ENCODE results near the gene PC.

The PC gene

GRCh38 chr11:66820381-66820780 lies 137.8 kb downstream of the PC start:
- DNase-seq = no peak
- H3K27me3 ChIP-seq = no peaks in the 10 kb centered on the region
- H3K27ac ChIP-seq = no peak overlapping the region
- H3K4me3 ChIP-seq = no peak overlapping the region
- H3K4me1 ChIP-seq = no peaks in the 10 kb centered on the region
- no peak for TF ChIP-seq CTCF (IDR thresholded peaks at IDR 0.05)
- H3K9me3 ChIP-seq = no peaks in the 10 kb centered on the region
- H3K36me3 ChIP-seq = peaks cover 0 to 26% (median 4%) of the 10 kb centered on the region in 3 donors
- intact Hi-C loops (cut with DNase I; ENCODE audit: low total_unique reads) = no loop called here

GRCh38 chr11:66818231-66818955 lies 139.8 kb downstream of the PC start:
- intact Hi-C loops (cut with DNase I; ENCODE audit: low total_unique reads) = no loop called here
- H3K36me3 ChIP-seq = peaks cover 0 to 30% (median 4%) of the 10 kb centered on the region in 3 donors

GRCh38 chr11:66815646-66816045 lies 142.5 kb downstream of the PC start:
- TF ChIP-seq CTCF (IDR thresholded peaks at IDR 0.05) = no peak
- no peaks in the 10 kb centered on the region for H3K9me3 ChIP-seq
- intact Hi-C loops (cut with DNase I; ENCODE audit: low total_unique reads) = no loop called here
- no peaks in the 10 kb centered on the region for H3K4me1 ChIP-seq
- DNase-seq = no peak
- H3K27me3 ChIP-seq = no peaks in the 10 kb centered on the region
- H3K4me3 ChIP-seq = no peak overlapping the region
- peaks cover 0 to 19% (median 4%) of the 10 kb centered on the region in 3 donors for H3K36me3 ChIP-seq
- no peak overlapping the region for H3K27ac ChIP-seq

More at GRCh38 chr11:66818231-66818955, 139.8 kb downstream of the PC start:
- no peak for DNase-seq
- no peak for TF ChIP-seq CTCF (IDR thresholded peaks at IDR 0.05)
- no peak overlapping the region for H3K27ac ChIP-seq
- no peak overlapping the region for H3K4me3 ChIP-seq
- H3K9me3 ChIP-seq = no peaks in the 10 kb centered on the region
- no peaks in the 10 kb centered on the region for H3K4me1 ChIP-seq
- no peaks in the 10 kb centered on the region for H3K27me3 ChIP-seq

- intact Hi-C loops (cut with DNase I; ENCODE audit: low total_unique reads) = no loop called here
- H3K4me3 ChIP-seq = no peak overlapping the region
- DNase-seq = no peak
- no peaks in the 10 kb centered on the region for H3K9me3 ChIP-seq
- H3K27ac ChIP-seq = no peak overlapping the region
- TF ChIP-seq CTCF (IDR thresholded peaks at IDR 0.05) = no peak
- H3K36me3 ChIP-seq = peaks cover 0 to 19% (median 4%) of the 10 kb centered on the region in 3 donors
- H3K27me3 ChIP-seq = no peaks in the 10 kb centered on the region
- H3K4me1 ChIP-seq = no peaks in the 10 kb centered on the region
Observed at GRCh38 chr11:66814678-66815077, 143.5 kb downstream of the PC start.

- Histone ChIP-seq H3K27me3 (no peaks in the 10 kb centered on the region), H3K4me3 (no peak overlapping the region), H3K4me1 (no peaks in the 10 kb centered on the region), H3K27ac (no peak overlapping the region), H3K36me3 (peaks cover 0 to 17% (median 0%) of the 10 kb centered on the region in 3 donors), H3K9me3 (no peaks in the 10 kb centered on the region)
- no peak for TF ChIP-seq CTCF (IDR thresholded peaks at IDR 0.05)
- intact Hi-C loops (cut with DNase I; ENCODE audit: low total_unique reads) = no loop called here
- no peak for DNase-seq
Observed at GRCh38 chr11:66810576-66811185, 147.5 kb downstream of the PC start.

Data from tibial artery (tissue), 4 donors.